Fibroblast of lung (primary cell): ENCODE results near the gene AK4. TPM values are rescaled to one million over a fixed set of nuclear protein-coding genes. Genes with fewer than 3 reads are reported as not detected.

Source experiments
- DNase-seq, 2 donors: peaks; one replicate each; pipeline versions ENCODE4 v3.0.0 to v3.0.0-alpha.2; 2010; ENCODE audit warnings: low read depth in 2 of 2
- H2AFZ ChIP-seq: 2 replicates; pipeline ENCODE4 v1.5.1; 2012; ENCODE audit warnings: low read length, control low read depth, inconsistent platforms
- H3K27ac ChIP-seq: 2 replicates; pipeline ENCODE4 v1.5.1; 2011; ENCODE audit warnings: low read length, control low read depth; ENCODE audit not compliant: insufficient read depth
- H3K27me3 ChIP-seq: 2 replicates; pipeline ENCODE4 v1.5.1; 2011; ENCODE audit warnings: mild to moderate bottlenecking, low read length; ENCODE audit not compliant: control insufficient read depth, insufficient read depth
- H3K36me3 ChIP-seq: 2 replicates; pipeline ENCODE4 v1.5.1; 2011; ENCODE audit warnings: low read length; ENCODE audit not compliant: control insufficient read depth, insufficient read depth
- H3K4me1 ChIP-seq: 2 replicates; pipeline ENCODE4 v1.5.1; 2011; ENCODE audit warnings: low read length; ENCODE audit not compliant: control insufficient read depth, insufficient read depth; ENCODE audit errors: extremely low read depth
- H3K4me2 ChIP-seq: 2 replicates; pipeline ENCODE4 v1.5.1; 2011; ENCODE audit warnings: low read length, control low read depth; ENCODE audit not compliant: insufficient read depth; ENCODE audit errors: extremely low read depth
- H3K4me3 ChIP-seq, 4 experiments: fragments of 200-600 bp in 1 of 4; sonication (generic) in 1 of 4; replicated peaks in 1 of 4; 2 replicates each; pipeline ENCODE4 v1.5.1; 2011 to 2016; ENCODE audit warnings: low read length in 4 of 4, low read depth in 3 of 4, mild to moderate bottlenecking in 3 of 4, control low read depth in 2 of 4, inconsistent platforms in 1 of 4, mixed read lengths in 1 of 4; ENCODE audit not compliant: insufficient read depth in 1 of 4; ENCODE audit errors: control extremely low read depth in 1 of 4
- H3K79me2 ChIP-seq: 2 replicates; pipeline ENCODE4 v1.5.1; 2012; ENCODE audit warnings: mild to moderate bottlenecking, low read length, inconsistent platforms; ENCODE audit not compliant: control insufficient read depth, insufficient read depth
- H3K9ac ChIP-seq: 2 replicates; pipeline ENCODE4 v1.5.1; 2011; ENCODE audit warnings: mild to moderate bottlenecking, low read length, control low read depth; ENCODE audit not compliant: insufficient read depth
- H3K9me3 ChIP-seq: 2 replicates; pipeline ENCODE4 v1.5.1; 2012; ENCODE audit warnings: low read depth, low read length; ENCODE audit not compliant: control insufficient read depth, insufficient read depth
- H4K20me1 ChIP-seq: 2 replicates; pipeline ENCODE4 v1.5.1; 2011; ENCODE audit warnings: low read length; ENCODE audit not compliant: control insufficient read depth, insufficient read depth; ENCODE audit errors: extremely low read depth
- EZH2 ChIP-seq: IDR thresholded peaks from 2 replicates; pipeline ENCODE4 v1.5.1; 2012; ENCODE audit warnings: low read length, control low read depth, mild to moderate bottlenecking; ENCODE audit errors: missing control alignments
- polyA plus RNA-seq, 2 donors: library from polyadenylated mRNA; depleted of rRNA in 1 of 2; stranded (reverse) in 1 of 2; unstranded in 1 of 2; fragments of >200 nt; gene quantifications; 2 replicates each; pipeline ENCODE4 v1.2.1, GENCODE V29; 2011 to 2012; ENCODE audit warnings: missing spikeins in 1 of 2
- total RNA-seq: library from RNA; depleted of rRNA; stranded (reverse); fragments of >200 nt; gene quantifications from 2 replicates; pipeline ENCODE4 v1.2.1, GENCODE V29; 2014
- TF ChIP-seq, protein P1 (sequence below), 2 donors: IDR thresholded peaks in 1 of 2; conservative IDR thresholded peaks in 1 of 2; 1 replicate in 1 of 2; 2 replicates in 1 of 2; pipeline ENCODE4 v1.5.1; 2011 to 2012; ENCODE audit warnings: low read length in 2 of 2, control low read depth in 1 of 2, inconsistent platforms in 1 of 2, low read depth in 1 of 2, mild to moderate bottlenecking in 1 of 2

The AK4 gene
- total and polyA plus RNA-seq, 2 donors (not counting 1 experiment from before 2014, with no cell fraction given) = 6.3 to 49.3 TPM

DNA sequence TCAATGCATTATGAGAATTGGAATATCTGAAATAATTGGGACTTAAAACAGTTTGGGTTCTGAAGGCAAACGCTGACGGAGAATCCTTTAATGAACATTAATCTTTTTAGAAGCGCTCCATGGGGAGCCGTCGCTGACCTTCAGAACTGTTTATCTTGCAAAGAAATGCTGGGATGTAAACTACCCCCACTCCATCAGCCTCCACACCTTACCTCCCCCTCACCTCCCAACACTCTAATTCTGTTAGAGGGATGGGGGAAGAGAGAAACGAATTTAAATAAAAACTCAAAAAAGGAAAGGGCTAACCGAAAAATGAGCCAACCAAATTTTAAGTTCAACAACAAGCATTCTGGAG lies 117.3 kb downstream of the AK4 start:
- H3K27me3 ChIP-seq = no peaks in the 10 kb centered on the region
- H3K4me1 ChIP-seq = no peaks in the 10 kb centered on the region
- no peaks in the 10 kb centered on the region for H3K79me2 ChIP-seq
- H3K4me3 ChIP-seq = peak overlapping the region; percentile 26 to 50 (median 40)
- no peak overlapping the region for H3K9ac ChIP-seq
- peak overlapping the region; percentile 82 for H3K4me2 ChIP-seq
- no peak for TF ChIP-seq EZH2
- TF ChIP-seq, protein P1, sequence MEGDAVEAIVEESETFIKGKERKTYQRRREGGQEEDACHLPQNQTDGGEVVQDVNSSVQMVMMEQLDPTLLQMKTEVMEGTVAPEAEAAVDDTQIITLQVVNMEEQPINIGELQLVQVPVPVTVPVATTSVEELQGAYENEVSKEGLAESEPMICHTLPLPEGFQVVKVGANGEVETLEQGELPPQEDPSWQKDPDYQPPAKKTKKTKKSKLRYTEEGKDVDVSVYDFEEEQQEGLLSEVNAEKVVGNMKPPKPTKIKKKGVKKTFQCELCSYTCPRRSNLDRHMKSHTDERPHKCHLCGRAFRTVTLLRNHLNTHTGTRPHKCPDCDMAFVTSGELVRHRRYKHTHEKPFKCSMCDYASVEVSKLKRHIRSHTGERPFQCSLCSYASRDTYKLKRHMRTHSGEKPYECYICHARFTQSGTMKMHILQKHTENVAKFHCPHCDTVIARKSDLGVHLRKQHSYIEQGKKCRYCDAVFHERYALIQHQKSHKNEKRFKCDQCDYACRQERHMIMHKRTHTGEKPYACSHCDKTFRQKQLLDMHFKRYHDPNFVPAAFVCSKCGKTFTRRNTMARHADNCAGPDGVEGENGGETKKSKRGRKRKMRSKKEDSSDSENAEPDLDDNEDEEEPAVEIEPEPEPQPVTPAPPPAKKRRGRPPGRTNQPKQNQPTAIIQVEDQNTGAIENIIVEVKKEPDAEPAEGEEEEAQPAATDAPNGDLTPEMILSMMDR (conservative IDR thresholded peaks at IDR 0.05 in 1 of 2, IDR thresholded peaks at IDR 0.05 in 1 of 2; ENCODE audit: low read depth in 1 of 2, low read length in 2 of 2) = no peak
- no peaks in the 10 kb centered on the region for H3K9me3 ChIP-seq
- H2AFZ ChIP-seq = no peak overlapping the region
- no peak overlapping the region for H3K27ac ChIP-seq
- H3K36me3 ChIP-seq = no peaks in the 10 kb centered on the region
- no peak for DNase-seq
- H4K20me1 ChIP-seq = no peaks in the 10 kb centered on the region

DNA sequence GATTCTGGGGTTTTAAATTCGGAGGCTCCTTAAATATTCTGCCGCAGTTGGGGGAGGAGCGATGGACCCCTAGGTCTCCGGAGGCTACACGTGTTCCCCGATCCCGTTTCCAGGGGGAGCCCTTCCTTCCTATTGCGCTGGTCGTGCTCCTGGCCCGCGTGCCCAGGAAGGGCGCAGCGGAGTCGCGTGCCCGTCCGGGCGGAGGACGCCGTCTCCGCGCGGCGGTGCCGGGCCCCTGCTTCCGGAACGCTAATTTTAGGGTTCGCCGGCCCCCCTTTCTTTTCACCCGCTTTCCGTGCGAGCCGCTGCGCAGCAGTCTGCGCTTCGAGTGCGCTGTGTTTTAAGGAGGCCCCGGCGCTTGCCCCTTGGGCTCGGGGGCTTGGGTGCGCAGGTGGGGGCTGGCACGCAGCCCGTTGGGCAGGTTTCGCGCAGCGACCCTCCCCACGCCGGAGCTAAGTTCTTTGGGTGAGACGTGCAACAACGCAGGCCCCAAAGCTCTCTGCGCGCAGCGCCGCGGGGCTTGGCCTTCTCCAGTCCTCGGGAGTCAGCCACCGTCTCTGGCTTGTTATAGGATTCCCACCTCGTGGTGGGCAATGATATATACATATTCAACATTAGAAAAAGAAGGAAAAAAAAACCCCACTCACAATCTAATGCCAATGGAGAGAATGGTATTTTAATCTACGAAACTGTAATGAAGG lies 117.8 kb downstream of the AK4 start:
- Histone ChIP-seq H3K4me3 (peak overlapping the region; percentile 26 to 50 (median 40)), H3K27me3 (no peaks in the 10 kb centered on the region), H4K20me1 (no peaks in the 10 kb centered on the region), H3K9me3 (no peaks in the 10 kb centered on the region), H2AFZ (peak overlapping the region; percentile 36), H3K79me2 (no peaks in the 10 kb centered on the region), H3K4me2 (peak overlapping the region; percentile 74), H3K4me1 (no peaks in the 10 kb centered on the region), H3K27ac (no peak overlapping the region), H3K9ac (no peak overlapping the region), H3K36me3 (no peaks in the 10 kb centered on the region)
- peak; percentile 32 to 34 for DNase-seq
- TF ChIP-seq, protein P1 (conservative IDR thresholded peaks at IDR 0.05 in 1 of 2, IDR thresholded peaks at IDR 0.05 in 1 of 2; ENCODE audit: low read depth in 1 of 2, low read length in 2 of 2) = peak in 1 of 2 donors; percentile 36
- no peak for TF ChIP-seq EZH2

DNA sequence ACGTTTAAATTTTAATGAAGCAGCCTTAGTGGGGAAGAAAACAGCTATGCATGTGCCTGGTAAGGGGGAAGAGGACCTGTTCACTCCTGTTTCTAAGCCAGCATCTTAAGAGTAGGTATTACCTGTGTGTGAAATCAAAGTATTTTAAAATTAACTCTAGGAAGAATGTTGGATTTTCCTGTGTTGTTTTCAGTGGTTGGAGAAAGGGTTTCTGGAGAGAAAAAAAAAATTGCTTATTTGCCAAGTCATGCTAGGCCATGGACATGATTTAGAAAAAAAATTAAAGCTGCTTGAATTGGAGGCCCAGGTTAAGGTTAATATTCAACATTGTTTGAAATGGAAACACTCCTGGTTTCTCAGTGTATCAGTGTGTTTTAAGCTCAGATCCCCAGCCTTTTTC lies 118.5 kb downstream of the AK4 start:
- Histone ChIP-seq H3K27ac (no peak overlapping the region), H3K9ac (no peak overlapping the region), H3K9me3 (no peaks in the 10 kb centered on the region), H3K4me3 (no peak overlapping the region), H3K4me1 (no peaks in the 10 kb centered on the region), H2AFZ (no peak overlapping the region), H4K20me1 (no peaks in the 10 kb centered on the region), H3K79me2 (no peaks in the 10 kb centered on the region), H3K27me3 (no peaks in the 10 kb centered on the region), H3K4me2 (no peak overlapping the region), H3K36me3 (no peaks in the 10 kb centered on the region)
- TF ChIP-seq, protein P1 (conservative IDR thresholded peaks at IDR 0.05 in 1 of 2, IDR thresholded peaks at IDR 0.05 in 1 of 2; ENCODE audit: low read depth in 1 of 2, low read length in 2 of 2) = no peak
- TF ChIP-seq EZH2 = no peak
- no peak for DNase-seq
